Activated B cell treated with CpG ODN at 0.5 μM for 24 hours (primary cell): ENCODE measurements around the gene MAP3K6. TPM values are rescaled to one million over a fixed set of nuclear protein-coding genes. Genes with fewer than 3 reads are reported as not detected.
A peak's percentile ranks its signal among the peaks of the same experiment; 100 is the strongest.
"Not testable (repeated sequence)": the region's sequence is repeated elsewhere in the genome, so short reads cannot be mapped to it uniquely, and the experiment has no call there.

ENCODE experiments used
- ATAC-seq: fragments of 200-7000 bp; cut with Tn5 transposase; one replicate; pipeline ENCODE4 v1.10.0; 2021; ENCODE audit warnings: low read depth, mild to moderate bottlenecking, moderate library complexity
- CTCF ChIA-PET: fragments of 350-600 bp; sonication (Branson Sonifier 250); formaldehyde crosslinking; loops from one replicate; lab custom pipeline; 2021; ENCODE audit warnings: antibody characterized with exemption; lab: Charles Lee
- POLR2A ChIA-PET: fragments of 350-600 bp; sonication (Branson Sonifier 250); formaldehyde crosslinking; loops from one replicate; lab custom pipeline; 2021; ENCODE audit warnings: antibody characterized with exemption; lab: Charles Lee
- DNase-seq: peaks from one replicate; pipeline ENCODE4 v3.0.0; 2022
- H3K27ac Mint-ChIP-seq: one replicate; pipeline ENCODE4 v1.8.0; 2020; ENCODE audit warnings: mixed read lengths
- H3K27me3 Mint-ChIP-seq: one replicate; pipeline ENCODE4 v1.8.0; 2021; ENCODE audit warnings: mixed read lengths
- H3K36me3 Mint-ChIP-seq: one replicate; pipeline ENCODE4 v1.8.0; 2021; ENCODE audit warnings: low read depth, mixed read lengths
- H3K4me1 Mint-ChIP-seq: one replicate; pipeline ENCODE4 v1.8.0; 2021; ENCODE audit warnings: mixed read lengths
- H3K4me3 Mint-ChIP-seq: one replicate; pipeline ENCODE4 v1.8.0; 2020; ENCODE audit warnings: mild to moderate bottlenecking, mixed read lengths
- H3K9me3 Mint-ChIP-seq: one replicate; pipeline ENCODE4 v1.8.0; 2020; ENCODE audit warnings: mixed read lengths
- intact Hi-C: fragments of 100-400 bp; cut with micrococcal nuclease; formaldehyde crosslinking; loops from one replicate; pipeline ENCODE4 v1.15.1; 2024
- total RNA-seq: library from RNA; stranded (reverse); gene quantifications from 2 replicates; pipeline ENCODE4 v1.2.3, GENCODE V29; 2022
- TF ChIP-seq, protein P1 (sequence below): fragments of 200-600 bp; IDR thresholded peaks from one replicate; pipeline ENCODE4 v1.8.0; 2022; ENCODE audit warnings: antibody characterized with exemption, mild to moderate bottlenecking

MAP3K6 gene
- total RNA-seq, 1 donor from 2014 or later = 4.6 TPM

DNA sequence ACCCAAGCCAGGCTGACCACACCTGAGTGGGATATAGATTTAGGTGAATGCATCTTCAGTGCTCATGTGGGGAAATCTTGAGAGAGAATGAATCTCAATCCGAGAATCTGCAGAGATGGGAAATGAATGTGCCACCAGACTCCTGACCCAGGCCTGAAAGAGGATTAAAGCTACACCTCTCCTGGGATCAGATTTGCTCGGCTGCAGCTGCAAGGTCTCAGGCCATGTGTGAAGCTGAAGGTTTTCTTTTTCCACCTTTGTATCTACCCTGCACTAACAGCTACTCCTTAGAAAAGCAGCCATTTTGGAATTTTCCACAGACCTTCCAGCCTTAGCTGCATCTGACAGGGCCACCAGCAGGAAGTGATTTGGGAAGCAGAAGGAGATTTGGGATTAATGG lies 43.9 kb upstream of the MAP3K6 start:
- ChIA-PET CTCF (interaction anchor here (0.8 to 1.2 kb wide), 2 partner anchors 78 to 198 kb away, joined by 3 read pairs; no protein-coding TSS in a partner anchor), POLR2A (no interaction called here)
- H3K4me3 Mint-ChIP-seq = no peak overlapping the region
- ATAC-seq (no peak), DNase-seq (no peak)
- H3K27ac Mint-ChIP-seq = peak overlapping the region; percentile 25
- H3K9me3 Mint-ChIP-seq = no peaks in the 10 kb centered on the region
- intact Hi-C loops = no loop called here
- TF ChIP-seq, protein P1, sequence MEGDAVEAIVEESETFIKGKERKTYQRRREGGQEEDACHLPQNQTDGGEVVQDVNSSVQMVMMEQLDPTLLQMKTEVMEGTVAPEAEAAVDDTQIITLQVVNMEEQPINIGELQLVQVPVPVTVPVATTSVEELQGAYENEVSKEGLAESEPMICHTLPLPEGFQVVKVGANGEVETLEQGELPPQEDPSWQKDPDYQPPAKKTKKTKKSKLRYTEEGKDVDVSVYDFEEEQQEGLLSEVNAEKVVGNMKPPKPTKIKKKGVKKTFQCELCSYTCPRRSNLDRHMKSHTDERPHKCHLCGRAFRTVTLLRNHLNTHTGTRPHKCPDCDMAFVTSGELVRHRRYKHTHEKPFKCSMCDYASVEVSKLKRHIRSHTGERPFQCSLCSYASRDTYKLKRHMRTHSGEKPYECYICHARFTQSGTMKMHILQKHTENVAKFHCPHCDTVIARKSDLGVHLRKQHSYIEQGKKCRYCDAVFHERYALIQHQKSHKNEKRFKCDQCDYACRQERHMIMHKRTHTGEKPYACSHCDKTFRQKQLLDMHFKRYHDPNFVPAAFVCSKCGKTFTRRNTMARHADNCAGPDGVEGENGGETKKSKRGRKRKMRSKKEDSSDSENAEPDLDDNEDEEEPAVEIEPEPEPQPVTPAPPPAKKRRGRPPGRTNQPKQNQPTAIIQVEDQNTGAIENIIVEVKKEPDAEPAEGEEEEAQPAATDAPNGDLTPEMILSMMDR = no peak
- peaks cover 86% of the 10 kb centered on the region for H3K36me3 Mint-ChIP-seq
- no peaks in the 10 kb centered on the region for H3K27me3 Mint-ChIP-seq
- H3K4me1 Mint-ChIP-seq = peaks cover 42% of the 10 kb centered on the region

DNA sequence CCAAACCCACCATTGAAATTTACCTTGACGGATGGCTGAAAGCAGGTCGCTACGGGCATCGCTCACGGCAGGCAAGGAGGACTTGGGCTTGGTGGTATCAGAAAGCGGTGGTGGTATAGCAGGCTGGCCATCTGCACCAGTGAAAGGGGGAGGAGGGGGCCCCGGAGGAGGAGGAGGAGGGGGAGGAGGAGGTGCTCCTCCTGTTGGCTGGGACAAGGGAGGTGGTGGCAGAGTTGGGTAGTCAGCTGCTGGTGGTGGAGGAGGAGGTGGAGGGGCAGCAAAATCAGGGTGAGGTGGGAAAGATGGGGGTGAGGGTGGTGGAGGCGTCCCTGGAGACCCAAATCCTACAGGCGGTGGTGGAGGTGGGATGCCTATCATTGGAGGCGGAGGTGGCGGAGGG lies 42.9 kb upstream of the MAP3K6 start:
- CTCF ChIA-PET = no interaction called here
- no peaks in the 10 kb centered on the region for H3K9me3 Mint-ChIP-seq
- peaks cover 76% of the 10 kb centered on the region for H3K36me3 Mint-ChIP-seq
- POLR2A ChIA-PET = interaction anchor here (0.7 kb wide), 1 partner anchor 241 kb away, joined by 3 read pairs; no protein-coding TSS in a partner anchor
- TF ChIP-seq, protein P1 = no peak
- intact Hi-C loops = no loop called here
- no peak for ATAC-seq
- DNase-seq = no peak
- H3K27me3 Mint-ChIP-seq = no peaks in the 10 kb centered on the region
- H3K4me3 Mint-ChIP-seq = no peak overlapping the region
- H3K27ac Mint-ChIP-seq = peak overlapping the region; percentile 41
- H3K4me1 Mint-ChIP-seq = peaks cover 39% of the 10 kb centered on the region

DNA sequence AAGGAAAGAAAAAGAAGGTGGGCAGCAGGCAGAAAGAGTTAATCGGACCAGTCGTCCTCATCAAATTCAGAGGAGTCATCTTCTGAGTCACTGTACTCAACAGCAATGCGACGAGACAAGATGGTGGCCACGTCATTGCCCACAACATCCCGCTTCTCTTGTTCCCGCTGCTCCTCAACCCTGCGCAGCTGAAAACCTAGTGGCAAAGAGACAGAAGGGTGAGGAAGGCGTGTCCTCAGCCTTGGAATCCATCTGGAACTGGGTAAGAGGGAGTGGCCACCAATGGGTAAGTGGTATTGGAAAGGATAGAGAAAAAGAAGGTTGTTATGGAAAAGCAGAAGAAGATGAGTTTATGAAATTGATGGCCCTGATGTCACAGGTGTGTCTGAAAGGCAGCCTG lies 41.4 kb upstream of the MAP3K6 start:
- H3K4me3 Mint-ChIP-seq = no peak overlapping the region
- H3K27me3 Mint-ChIP-seq = no peaks in the 10 kb centered on the region
- TF ChIP-seq, protein P1 = no peak
- POLR2A ChIA-PET = interaction anchor here (0.7 to 0.8 kb wide), 2 partner anchors 15 to 33 kb away, joined by 3 to 5 read pairs; no protein-coding TSS in a partner anchor
- DNase-seq (no peak), ATAC-seq (no peak)
- intact Hi-C loops = no loop called here
- H3K9me3 Mint-ChIP-seq = no peaks in the 10 kb centered on the region
- CTCF ChIA-PET = no interaction called here
- H3K4me1 Mint-ChIP-seq = peaks cover 54% of the 10 kb centered on the region
- H3K36me3 Mint-ChIP-seq = peaks cover 61% of the 10 kb centered on the region
- peak overlapping the region; percentile 70 for H3K27ac Mint-ChIP-seq

DNA sequence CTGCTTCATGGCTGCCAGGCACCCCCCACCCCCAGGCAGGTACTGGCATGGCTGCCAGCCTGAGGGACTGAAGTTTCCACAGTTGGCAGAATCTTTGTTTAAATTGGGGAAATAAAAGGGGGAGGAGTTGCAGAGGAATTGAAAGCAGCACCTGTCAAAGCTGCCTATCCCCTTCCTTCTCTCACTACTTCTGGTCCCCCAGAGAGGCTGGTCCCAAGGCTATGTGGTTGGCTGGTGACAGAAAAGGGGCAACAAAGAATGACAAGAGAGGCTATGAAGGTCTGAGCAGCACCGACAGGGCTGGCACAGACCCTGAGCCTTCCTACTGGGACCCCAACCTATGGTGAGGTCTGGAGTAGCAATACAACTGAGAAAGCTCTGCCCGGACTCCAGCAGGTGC lies 40.0 kb upstream of the MAP3K6 start:
- intact Hi-C loops, CTCF ChIA-PET, H3K9me3 Mint-ChIP-seq, H3K27me3 Mint-ChIP-seq, DNase-seq: not testable (repeated sequence)
- ATAC-seq = peak; percentile 51
- POLR2A ChIA-PET = interaction anchor here (1.4 to 2.5 kb wide), 2 partner anchors 10 to 252 kb away, joined by 5 to 7 read pairs; no protein-coding TSS in a partner anchor
- peak overlapping the region; percentile 28 for H3K4me3 Mint-ChIP-seq
- peak overlapping the region; percentile 87 for H3K27ac Mint-ChIP-seq
- H3K4me1 Mint-ChIP-seq = peaks cover 62% of the 10 kb centered on the region
- H3K36me3 Mint-ChIP-seq = peaks cover 49% of the 10 kb centered on the region

DNA sequence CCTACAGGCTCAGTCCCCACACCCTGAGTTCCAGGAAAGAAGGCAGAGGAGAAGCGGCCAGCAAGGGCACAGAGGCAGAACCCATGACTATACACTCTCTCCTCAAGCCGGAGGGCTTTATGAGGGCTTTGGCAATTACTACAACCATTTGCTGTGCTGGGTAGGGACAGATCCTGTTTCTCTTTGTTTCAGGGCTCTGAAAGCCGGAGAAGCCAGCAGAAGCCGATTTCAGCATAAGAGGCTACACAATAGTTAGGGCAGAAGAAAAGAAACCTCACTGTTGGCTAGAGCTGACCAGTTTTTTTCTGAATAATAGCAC lies 39.6 kb upstream of the MAP3K6 start:
- ATAC-seq = no peak
- CTCF ChIA-PET = no interaction called here
- H3K27ac Mint-ChIP-seq = peak overlapping the region; percentile 87

DNA sequence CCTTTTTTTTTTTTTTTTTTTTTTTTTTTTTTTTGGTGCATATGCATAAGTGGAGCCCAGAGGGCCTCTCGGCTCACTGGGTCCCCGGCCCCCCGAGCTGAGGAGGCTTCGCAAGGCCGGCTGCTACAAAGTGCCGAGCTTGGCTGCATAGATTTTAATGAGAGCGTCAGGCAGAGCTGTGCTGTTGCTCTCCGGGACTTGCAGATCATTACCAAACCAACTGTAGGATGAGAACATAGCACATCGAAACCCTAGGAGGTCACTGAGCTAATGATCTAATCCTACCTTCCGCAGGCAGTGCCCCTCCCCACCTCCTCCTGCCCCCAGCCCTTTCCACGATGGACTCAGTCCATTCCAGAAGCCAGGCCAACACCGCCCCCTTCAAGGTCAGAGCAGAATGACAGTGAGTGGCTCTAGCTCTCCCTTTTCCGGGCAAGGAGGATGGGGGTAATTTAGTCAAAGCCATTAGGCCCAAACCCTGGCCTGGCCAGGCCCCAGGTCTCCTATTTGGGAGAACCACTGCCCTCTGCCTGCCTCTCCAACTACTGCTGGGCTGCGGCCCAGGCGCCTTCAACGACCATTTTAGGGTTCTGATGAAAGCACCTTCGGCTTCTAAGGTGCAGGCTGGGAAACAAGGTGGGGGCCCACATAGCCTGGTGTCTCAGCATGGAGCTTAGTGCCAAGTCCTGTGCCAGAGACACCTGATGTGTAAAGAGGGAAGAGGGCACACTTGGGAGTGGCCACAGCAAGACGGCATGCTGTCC lies 39.0 kb upstream of the MAP3K6 start:
- H3K4me3 Mint-ChIP-seq, DNase-seq, H3K27me3 Mint-ChIP-seq, intact Hi-C loops, ATAC-seq, H3K9me3 Mint-ChIP-seq: not testable (repeated sequence)
- Mint-ChIP-seq H3K36me3 (peaks cover 41% of the 10 kb centered on the region), H3K27ac (peak overlapping the region; percentile 87), H3K4me1 (peaks cover 63% of the 10 kb centered on the region)
- POLR2A ChIA-PET = interaction anchor here (0.6 to 2.5 kb wide), 7 partner anchors 11 to 253 kb away, joined by 3 to 7 read pairs (median 4); partner anchors contain the start of gene AHDC1
- CTCF ChIA-PET = interaction anchor here (1.6 kb wide), 1 partner anchor 10 kb away, joined by 5 read pairs; no protein-coding TSS in a partner anchor

More for the DNA sequence above, 39.6 kb upstream of the MAP3K6 start:
- intact Hi-C loops = no loop called here
- DNase-seq = no peak
- POLR2A ChIA-PET = interaction anchor here (0.6 to 2.5 kb wide), 4 partner anchors 10 to 252 kb away, joined by 4 to 7 read pairs (median 4); partner anchors contain the start of gene AHDC1
- H3K36me3 Mint-ChIP-seq = peaks cover 46% of the 10 kb centered on the region
- H3K27me3 Mint-ChIP-seq = no peaks in the 10 kb centered on the region
- H3K9me3 Mint-ChIP-seq = no peaks in the 10 kb centered on the region
- TF ChIP-seq, protein P1 = no peak
- no peak overlapping the region for H3K4me3 Mint-ChIP-seq
- peaks cover 65% of the 10 kb centered on the region for H3K4me1 Mint-ChIP-seq
